MCF 10A (cell line): Measurements from ENCODE around the gene REN. TPM values are rescaled to one million over a fixed set of nuclear protein-coding genes. Genes with fewer than 3 reads are reported as not detected.

Experiments used
- BruUV-seq: library from RNA; stranded (reverse); fragments of 400-500 nt; replicated peaks from 2 replicates; lab custom pipeline; 2021; lab: Mats Ljungman, UMichigan
- CTCF ChIA-PET: fragments of 300-600 bp; sonication (Branson Sonifier 250); formaldehyde crosslinking; extraction: SDS; loops from one replicate; lab custom pipeline; 2021; ENCODE audit warnings: antibody characterized with exemption, inconsistent platforms; lab: Yijun Ruan, JAX
- POLR2A ChIA-PET: fragments of 300-600, 350-650 bp; sonication (Branson Sonifier 250); formaldehyde crosslinking; extraction: SDS; loops from one replicate; lab custom pipeline; 2020; ENCODE audit warnings: antibody characterized with exemption, inconsistent platforms; lab: Yijun Ruan, JAX
- DNase-seq: peaks from one replicate; pipeline ENCODE4 v3.0.0-alpha.2; 2018; ENCODE audit not compliant: unreplicated experiment
- H3K27ac Mint-ChIP-seq: one replicate; pipeline ENCODE4 v1.8.0; 2022; ENCODE audit warnings: mild to moderate bottlenecking, low read depth, mixed read lengths; ENCODE audit not compliant: unreplicated experiment
- H3K27me3 Mint-ChIP-seq: one replicate; pipeline ENCODE4 v1.8.0; 2022; ENCODE audit warnings: mixed read lengths; ENCODE audit not compliant: insufficient read depth, unreplicated experiment
- H3K36me3 Mint-ChIP-seq: one replicate; pipeline ENCODE4 v1.8.0; 2022; ENCODE audit warnings: mild to moderate bottlenecking, moderate library complexity, mixed read lengths; ENCODE audit not compliant: insufficient read depth, unreplicated experiment
- H3K4me1 Mint-ChIP-seq: one replicate; pipeline ENCODE4 v1.8.0; 2022; ENCODE audit warnings: mixed read lengths; ENCODE audit not compliant: insufficient read depth, unreplicated experiment
- H3K4me3 Mint-ChIP-seq: one replicate; pipeline ENCODE4 v1.8.0; 2022; ENCODE audit warnings: mild to moderate bottlenecking, moderate library complexity, mixed read lengths; ENCODE audit not compliant: unreplicated experiment
- H3K9me3 Mint-ChIP-seq: one replicate; pipeline ENCODE4 v1.8.0; 2022; ENCODE audit warnings: mixed read lengths; ENCODE audit not compliant: unreplicated experiment
- CTCF ChIP-seq: fragments of 200-600 bp; IDR thresholded peaks from one replicate; pipeline ENCODE4 v1.8.0; 2022; ENCODE audit warnings: antibody characterized with exemption, mild to moderate bottlenecking; ENCODE audit not compliant: unreplicated experiment
- intact Hi-C: fragments of 100-400 bp; cut with micrococcal nuclease; formaldehyde crosslinking; loops from 2 replicates; pipeline ENCODE4 v1.14.1; 2022
- total RNA-seq: library from RNA; stranded (reverse); gene quantifications from 2 replicates; pipeline ENCODE4 v1.2.3, GENCODE V29; 2022

REN gene
- total RNA-seq, 1 experiment from 2014 or later = not detected

DNA sequence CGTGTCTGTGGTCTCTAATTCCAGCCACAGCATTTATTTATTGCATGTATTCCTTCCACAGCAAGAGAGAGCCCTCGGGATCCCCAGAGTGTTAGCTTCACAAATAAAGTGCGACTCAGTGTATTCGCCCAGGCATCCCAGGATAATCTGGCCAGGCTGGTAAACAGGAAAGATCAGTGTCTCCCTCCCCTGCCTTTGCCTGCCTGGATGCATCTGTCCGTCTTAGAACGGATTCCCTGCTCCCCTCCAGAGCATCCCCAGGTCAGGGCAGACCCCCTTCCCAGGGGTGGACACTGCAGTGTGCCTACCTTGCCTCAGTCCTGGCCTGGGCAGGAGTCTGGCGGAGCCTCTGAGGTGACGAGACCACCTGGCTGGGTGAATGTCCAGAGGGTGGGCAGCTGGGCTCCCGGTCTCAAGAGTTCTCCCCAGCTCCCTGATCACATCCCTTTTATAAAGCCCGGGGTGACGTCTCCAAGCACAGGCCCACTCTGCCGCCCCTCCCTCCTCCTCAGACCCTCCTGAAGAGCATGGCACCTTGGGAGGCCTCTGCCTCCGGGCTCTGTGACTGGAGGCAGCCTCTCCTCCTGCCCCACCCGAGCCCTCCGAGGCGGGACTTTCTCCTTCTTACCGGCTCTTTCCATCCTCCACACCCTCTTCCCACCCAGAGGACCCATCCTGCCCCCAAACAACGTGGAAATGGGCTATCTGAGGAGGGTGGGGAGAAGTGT lies 30.1 kb upstream of the REN start, which contains the start of gene KISS1:
KISS1 (minus strand) TSS at position 424 of the 728 bp plus-strand sequence. CDS start 3,615 bp downstream, outside the sequence.
- TF ChIP-seq CTCF = no peak
- Mint-ChIP-seq H3K9me3 (peaks cover 7% of the 10 kb centered on the region), H3K4me3 (no peak within 1 kb of the TSS), H3K36me3 (no peaks in the 10 kb centered on the region), H3K4me1 (peaks cover 6% of the 10 kb centered on the region), H3K27ac (no peak within 1 kb of the TSS), H3K27me3 (peaks cover 30% of the 10 kb centered on the region)
- no TSS peak for BruUV-seq
- POLR2A ChIA-PET = interaction anchor here (0.9 kb wide), 1 partner anchor 312 kb away, joined by 3 read pairs; no protein-coding TSS in a partner anchor
- CTCF ChIA-PET = interaction anchor here (0.5 to 11.3 kb wide), 5 partner anchors 16 to 708 kb away, joined by 3 to 505 read pairs (median 3); partner anchors contain the start of gene REN
- no peak for DNase-seq
- intact Hi-C loops = no loop called here

DNA sequence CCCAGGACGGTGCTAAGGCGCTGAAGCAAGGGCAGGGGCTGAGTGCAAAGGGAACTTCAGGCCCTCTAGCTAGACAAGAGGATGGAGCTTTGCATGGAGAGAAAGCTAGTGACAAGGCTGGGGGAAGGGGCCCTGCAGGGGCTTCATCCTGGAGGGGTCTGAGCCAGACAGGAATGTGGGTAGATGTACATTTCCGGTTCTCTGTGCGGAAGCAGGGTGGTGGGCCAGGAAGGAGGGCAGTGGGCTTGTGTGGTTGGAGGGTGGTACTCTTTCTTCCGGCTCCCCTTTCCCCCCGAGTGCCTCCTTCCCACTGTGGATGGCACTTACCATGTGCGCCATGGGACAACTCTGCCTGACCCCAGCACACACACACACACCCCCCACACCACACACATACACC lies 28.6 kb upstream of the REN start:
- Mint-ChIP-seq H3K9me3 (peaks cover 7% of the 10 kb centered on the region), H3K4me3 (no peak overlapping the region), H3K27ac (no peak overlapping the region), H3K36me3 (no peaks in the 10 kb centered on the region), H3K27me3 (peaks cover 31% of the 10 kb centered on the region), H3K4me1 (peaks cover 6% of the 10 kb centered on the region)
- no peak for DNase-seq
- no TSS peak for BruUV-seq
- no peak for TF ChIP-seq CTCF
- POLR2A ChIA-PET = interaction anchor here (0.6 kb wide), 1 partner anchor 200 kb away, joined by 3 read pairs; no protein-coding TSS in a partner anchor
- intact Hi-C loops = no loop called here
- CTCF ChIA-PET = interaction anchor here (1.3 to 1.9 kb wide), 2 partner anchors 12 to 168 kb away, joined by 6 to 16 read pairs; no protein-coding TSS in a partner anchor

DNA sequence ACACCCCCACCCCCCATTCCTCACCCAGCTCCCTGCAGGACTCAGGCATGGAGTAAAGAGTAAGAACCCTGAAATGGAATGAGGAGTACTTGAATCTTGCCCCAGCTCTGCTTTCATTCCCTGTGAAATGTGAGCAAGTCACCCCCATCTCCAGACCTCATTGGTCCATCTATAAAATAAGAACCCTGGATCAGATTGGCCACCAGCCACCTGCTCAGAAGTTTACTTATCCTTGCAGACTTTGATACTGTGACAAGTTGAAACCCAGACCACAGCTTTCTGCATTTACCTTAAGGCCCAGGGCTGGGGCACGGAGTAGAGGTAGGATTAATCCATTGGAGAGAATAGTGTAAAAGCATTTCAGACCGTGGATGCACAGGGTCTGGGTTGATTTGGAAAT lies 27.9 kb upstream of the REN start:
- no TSS peak for BruUV-seq
- POLR2A ChIA-PET = interaction anchor here (0.6 kb wide), 1 partner anchor 201 kb away, joined by 3 read pairs; no protein-coding TSS in a partner anchor
- CTCF ChIA-PET = interaction anchor here (0.6 to 6.5 kb wide), 4 partner anchors 12 to 169 kb away, joined by 4 to 68 read pairs (median 11); no protein-coding TSS in a partner anchor
- Mint-ChIP-seq H3K4me1 (peaks cover 6% of the 10 kb centered on the region), H3K4me3 (no peak overlapping the region), H3K27ac (no peak overlapping the region), H3K27me3 (peaks cover 38% of the 10 kb centered on the region), H3K9me3 (peaks cover 7% of the 10 kb centered on the region), H3K36me3 (no peaks in the 10 kb centered on the region)
- DNase-seq = no peak
- intact Hi-C loops = no loop called here
- TF ChIP-seq CTCF = no peak

- Mint-ChIP-seq H3K36me3 (no peaks in the 10 kb centered on the region), H3K4me1 (no peaks in the 10 kb centered on the region), H3K27ac (no peak overlapping the region), H3K9me3 (peaks cover 7% of the 10 kb centered on the region), H3K27me3 (peaks cover 51% of the 10 kb centered on the region), H3K4me3 (no peak overlapping the region)
- intact Hi-C loops = no loop called here
- DNase-seq = peak; percentile 60
- CTCF ChIA-PET = interaction anchor here (0.6 to 6.5 kb wide), 10 partner anchors 12 to 566 kb away, joined by 3 to 68 read pairs (median 4); no protein-coding TSS in a partner anchor
- no peak for TF ChIP-seq CTCF
- POLR2A ChIA-PET = interaction anchor here (0.6 to 1.7 kb wide), 3 partner anchors 38 to 202 kb away, joined by 4 read pairs; no protein-coding TSS in a partner anchor
- BruUV-seq = no TSS peak
Observed at GRCh38 chr1:204192589-204193352, 26.6 kb upstream of the REN start.
